Activated T-cell treated with anti-CD3 and anti-CD28 coated beads, Interleukin-2, amount 50 U/mL, for 24 hours (primary cell): Measurements from ENCODE around the gene SPTBN5.

ENCODE experiments used
- DNase-seq: peaks from one replicate; pipeline ENCODE4 v3.0.0-alpha.2; 2020
- H3K27ac Mint-ChIP-seq: 2 replicates; pipeline ENCODE4 v1.8.0; 2020; ENCODE audit warnings: mild to moderate bottlenecking, mixed read lengths
- H3K27me3 Mint-ChIP-seq: 2 replicates; pipeline ENCODE4 v1.8.0; 2020; ENCODE audit warnings: mixed read lengths
- H3K36me3 Mint-ChIP-seq: 2 replicates; pipeline ENCODE4 v1.8.0; 2020; ENCODE audit warnings: low read depth, mixed read lengths
- H3K4me1 Mint-ChIP-seq: 2 replicates; pipeline ENCODE4 v1.8.0; 2020; ENCODE audit warnings: low read depth, mixed read lengths
- H3K4me3 Mint-ChIP-seq: 2 replicates; pipeline ENCODE4 v1.8.0; 2020; ENCODE audit warnings: mild to moderate bottlenecking, moderate library complexity, mixed read lengths
- H3K9me3 Mint-ChIP-seq: 2 replicates; pipeline ENCODE4 v1.8.0; 2020; ENCODE audit warnings: mixed read lengths

The SPTBN5 gene

DNA sequence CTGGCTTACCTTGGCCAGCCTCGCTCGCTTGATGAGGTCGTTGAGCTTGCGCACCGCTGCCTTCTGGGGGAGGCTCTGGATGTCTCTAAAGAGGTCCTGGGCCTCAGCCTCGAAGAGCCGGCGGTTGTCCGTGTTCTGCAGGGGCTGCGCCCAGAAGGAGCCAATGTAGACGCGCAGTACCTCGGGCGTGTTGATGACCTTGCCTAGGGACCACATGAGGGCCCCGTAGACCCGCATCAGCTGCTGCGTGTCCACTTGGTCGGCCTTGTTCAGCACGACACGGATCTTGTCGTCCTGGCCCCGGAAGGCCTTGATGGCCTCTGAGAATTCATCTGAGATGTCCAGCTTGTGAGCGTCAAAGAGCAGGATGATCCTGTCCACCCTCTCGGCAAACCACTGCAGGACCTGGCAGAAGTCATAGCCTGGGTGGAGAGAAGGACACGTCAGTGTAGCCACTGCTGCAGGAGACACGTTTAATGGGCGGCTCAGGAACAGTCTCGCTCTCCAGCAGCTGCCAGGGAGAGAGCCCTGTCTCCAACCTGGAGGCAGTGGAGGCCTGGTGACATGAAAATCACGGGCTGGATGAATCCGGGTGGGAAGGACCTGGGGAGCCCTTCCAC lies 25.5 kb upstream of the SPTBN5 start:
- Mint-ChIP-seq H3K27ac (no peak overlapping the region), H3K4me3 (no peak overlapping the region), H3K27me3 (no peaks in the 10 kb centered on the region), H3K4me1 (peaks cover 14% of the 10 kb centered on the region), H3K36me3 (peaks cover 84% of the 10 kb centered on the region), H3K9me3 (no peaks in the 10 kb centered on the region)
- no peak for DNase-seq

DNA sequence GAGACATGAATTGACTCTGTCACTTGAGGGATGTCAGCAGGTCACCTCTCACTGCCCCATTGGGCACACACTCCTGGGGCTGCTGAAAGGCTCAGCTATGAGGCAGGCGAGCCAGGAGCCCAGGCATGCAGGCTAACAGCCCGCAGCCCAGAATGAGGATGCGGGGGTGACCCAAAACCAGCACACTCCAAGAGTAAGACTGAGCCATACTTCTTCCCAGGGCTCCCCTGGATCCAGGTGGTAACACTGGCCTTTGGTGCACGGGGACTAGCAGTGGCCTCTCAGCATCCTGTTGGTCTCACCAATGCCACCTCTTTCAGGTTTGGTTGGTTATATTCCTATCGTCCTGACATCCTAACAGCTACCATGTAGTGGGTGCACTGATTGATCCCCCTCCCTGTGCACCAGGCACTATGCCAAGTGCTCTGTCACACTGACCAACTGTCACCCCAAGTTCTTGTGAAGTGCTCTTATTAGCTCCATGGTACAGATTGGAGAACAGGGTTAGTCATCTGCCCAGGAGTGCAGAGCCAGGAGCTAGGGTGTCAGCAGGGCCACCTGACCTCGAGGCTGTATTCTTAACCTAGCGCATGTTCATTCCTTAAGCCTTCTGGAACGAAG lies 24.8 kb upstream of the SPTBN5 start:
- Mint-ChIP-seq H3K36me3 (peaks cover 85% of the 10 kb centered on the region), H3K27me3 (no peaks in the 10 kb centered on the region), H3K9me3 (no peaks in the 10 kb centered on the region), H3K4me3 (no peak overlapping the region), H3K27ac (no peak overlapping the region), H3K4me1 (peaks cover 14% of the 10 kb centered on the region)
- DNase-seq, result no peak

- Mint-ChIP-seq H3K27me3 (no peaks in the 10 kb centered on the region), H3K4me3 (no peak overlapping the region), H3K36me3 (peaks cover 83% of the 10 kb centered on the region), H3K9me3 (no peaks in the 10 kb centered on the region), H3K4me1 (peaks cover 14% of the 10 kb centered on the region), H3K27ac (peak overlapping the region; percentile 1)
- no peak for DNase-seq
These were observed 24.0 kb upstream of the SPTBN5 start for GRCh38 chr15:41917767-41918430.

DNA sequence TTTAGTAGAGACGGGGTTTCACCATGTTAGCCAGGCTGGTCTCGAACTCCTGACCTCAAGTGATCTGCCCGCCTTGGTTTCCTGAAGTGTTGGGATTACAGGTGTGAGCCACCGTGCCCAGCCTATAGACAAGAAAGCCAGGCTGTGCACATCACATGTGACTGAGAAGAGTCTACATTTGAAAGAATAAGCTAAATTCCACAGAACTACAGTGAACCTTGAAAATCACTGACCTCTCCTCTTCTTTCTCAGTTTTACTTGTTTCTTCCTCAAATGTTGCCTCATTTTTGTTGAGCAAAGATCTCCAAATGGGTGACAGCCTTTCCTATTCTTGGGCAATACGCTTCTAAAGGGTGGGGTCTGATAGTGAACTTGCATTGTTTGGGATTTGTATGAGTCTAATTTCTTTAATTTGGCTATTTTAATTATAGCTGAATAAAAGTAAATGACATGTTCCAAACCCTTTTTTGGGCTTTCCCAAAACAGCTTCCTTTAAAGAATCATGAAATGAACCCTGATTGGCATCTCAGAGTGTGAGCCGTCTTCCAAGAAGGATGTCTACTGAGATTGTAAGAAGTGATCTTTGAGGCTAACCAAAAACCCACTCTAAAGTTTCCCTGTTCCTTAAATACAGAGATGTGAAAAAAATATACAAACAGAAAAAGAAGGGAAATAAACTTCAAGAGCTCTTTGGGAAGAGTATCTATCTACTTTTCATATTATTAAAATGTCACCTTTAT lies 21.6 kb upstream of the SPTBN5 start:
- Mint-ChIP-seq H3K36me3 (peaks cover 81% of the 10 kb centered on the region), H3K4me3 (no peak overlapping the region), H3K4me1 (peaks cover 13% of the 10 kb centered on the region), H3K27ac (no peak overlapping the region), H3K27me3 (no peaks in the 10 kb centered on the region), H3K9me3 (no peaks in the 10 kb centered on the region)
- no peak for DNase-seq

DNA sequence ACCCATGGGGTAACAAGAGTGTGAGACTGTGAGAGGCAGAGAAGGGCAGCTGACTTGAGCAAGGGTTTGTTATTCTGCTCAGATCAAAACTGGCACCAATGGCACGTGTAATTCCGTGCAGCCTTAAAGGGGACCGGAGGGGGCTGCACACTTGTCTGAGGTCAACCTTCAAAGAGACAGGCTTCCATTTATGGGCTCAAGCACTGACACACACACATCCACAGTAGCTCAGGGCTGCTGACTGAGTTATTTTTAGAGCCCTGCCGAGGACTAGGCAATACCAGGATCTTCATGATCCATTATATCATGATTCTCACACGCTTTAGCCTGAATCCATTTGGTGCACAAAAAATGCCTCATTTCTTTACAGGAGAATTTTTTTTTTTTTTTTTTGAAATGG lies 20.6 kb upstream of the SPTBN5 start:
- Mint-ChIP-seq H3K36me3 (peaks cover 77% of the 10 kb centered on the region), H3K4me3 (no peak overlapping the region), H3K27me3 (no peaks in the 10 kb centered on the region), H3K9me3 (no peaks in the 10 kb centered on the region), H3K27ac (no peak overlapping the region), H3K4me1 (peaks cover 13% of the 10 kb centered on the region)
- DNase-seq, result no peak

DNA sequence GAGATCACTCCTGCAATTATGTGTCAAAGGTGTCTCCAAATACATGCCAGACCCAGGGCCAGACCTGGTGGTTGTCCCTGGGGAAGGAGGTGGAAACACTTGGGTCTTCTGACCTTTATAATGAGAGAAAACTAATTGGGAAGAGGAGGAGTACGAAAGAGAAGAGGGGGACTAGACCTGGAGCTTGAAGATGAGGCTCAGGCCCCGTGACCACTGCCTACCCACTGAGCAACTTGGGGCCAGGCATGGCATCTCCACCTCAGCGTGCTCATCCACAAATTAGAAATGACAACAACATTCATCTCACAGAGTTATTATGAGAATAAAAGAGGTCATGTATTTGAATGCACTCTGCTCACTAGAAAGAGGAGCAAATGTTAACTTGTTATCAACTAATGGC lies 19.4 kb upstream of the SPTBN5 start:
- Mint-ChIP-seq H3K27me3 (no peaks in the 10 kb centered on the region), H3K4me3 (no peak overlapping the region), H3K36me3 (peaks cover 77% of the 10 kb centered on the region), H3K27ac (no peak overlapping the region), H3K4me1 (peaks cover 13% of the 10 kb centered on the region), H3K9me3 (no peaks in the 10 kb centered on the region)
- no peak for DNase-seq

- Mint-ChIP-seq H3K27me3 (no peaks in the 10 kb centered on the region), H3K4me3 (no peak overlapping the region), H3K4me1 (peaks cover 6% of the 10 kb centered on the region), H3K9me3 (no peaks in the 10 kb centered on the region), H3K27ac (peak overlapping the region; percentile 77), H3K36me3 (peaks cover 78% of the 10 kb centered on the region)
- no peak for DNase-seq
These were observed 18.0 kb upstream of the SPTBN5 start for GRCh38 chr15:41911691-41912345.

GRCh38 chr15:41908736-41909461 lies 15.0 kb upstream of the SPTBN5 start:
- Mint-ChIP-seq H3K4me3 (no peak overlapping the region), H3K27ac (no peak overlapping the region), H3K9me3 (no peaks in the 10 kb centered on the region), H3K4me1 (peaks cover 9% of the 10 kb centered on the region), H3K27me3 (no peaks in the 10 kb centered on the region), H3K36me3 (peaks cover 78% of the 10 kb centered on the region)
- DNase-seq, result no peak

DNA sequence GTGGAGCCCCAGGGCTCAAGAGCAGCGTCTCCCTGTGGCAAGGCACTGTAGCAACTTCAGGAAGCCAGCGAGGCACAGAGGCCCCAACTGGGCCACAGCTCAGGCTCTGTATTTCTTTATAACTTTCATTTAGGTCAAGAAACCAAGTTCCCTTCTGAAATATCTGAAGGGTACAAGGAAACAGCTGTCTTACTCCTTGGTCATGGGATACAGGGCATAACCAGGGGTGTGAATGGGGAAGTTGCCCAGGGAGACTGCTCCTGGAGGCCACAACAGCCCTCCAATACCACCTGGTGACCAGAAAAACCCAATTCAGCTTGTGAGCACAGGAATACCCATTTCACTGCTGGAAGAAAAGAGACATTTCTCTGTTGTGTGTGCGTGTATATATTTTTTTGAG lies 13.3 kb upstream of the SPTBN5 start:
- Mint-ChIP-seq H3K27ac (no peak overlapping the region), H3K9me3 (no peaks in the 10 kb centered on the region), H3K4me3 (no peak overlapping the region), H3K4me1 (peaks cover 9% of the 10 kb centered on the region), H3K36me3 (peaks cover 71% of the 10 kb centered on the region), H3K27me3 (no peaks in the 10 kb centered on the region)
- no peak for DNase-seq

- DNase-seq, result no peak
- H3K36me3 Mint-ChIP-seq, result peaks cover 65% of the 10 kb centered on the region
- no peaks in the 10 kb centered on the region for H3K9me3 Mint-ChIP-seq
- H3K27ac Mint-ChIP-seq, result no peak overlapping the region
- peaks cover 9% of the 10 kb centered on the region for H3K4me1 Mint-ChIP-seq
- H3K27me3 Mint-ChIP-seq, result no peaks in the 10 kb centered on the region
- no peak overlapping the region for H3K4me3 Mint-ChIP-seq
These were observed 12.8 kb upstream of the SPTBN5 start for GRCh38 chr15:41906608-41907007.

- DNase-seq, result no peak
- no peaks in the 10 kb centered on the region for H3K9me3 Mint-ChIP-seq
- H3K4me3 Mint-ChIP-seq, result no peak overlapping the region
- peak overlapping the region; percentile 55 for H3K27ac Mint-ChIP-seq
- peaks cover 72% of the 10 kb centered on the region for H3K36me3 Mint-ChIP-seq
- H3K4me1 Mint-ChIP-seq, result peaks cover 9% of the 10 kb centered on the region
- H3K27me3 Mint-ChIP-seq, result no peaks in the 10 kb centered on the region
These were observed 11.4 kb upstream of the SPTBN5 start for GRCh38 chr15:41905036-41905793.

GRCh38 chr15:41904541-41905005 lies 10.7 kb upstream of the SPTBN5 start:
- Mint-ChIP-seq H3K4me1 (peaks cover 9% of the 10 kb centered on the region), H3K27ac (peak overlapping the region; percentile 40), H3K4me3 (no peak overlapping the region), H3K9me3 (no peaks in the 10 kb centered on the region), H3K36me3 (peaks cover 75% of the 10 kb centered on the region), H3K27me3 (no peaks in the 10 kb centered on the region)
- DNase-seq, result peak; percentile 78

- H3K27ac Mint-ChIP-seq, result no peak overlapping the region
- H3K4me3 Mint-ChIP-seq, result no peak overlapping the region
- peaks cover 9% of the 10 kb centered on the region for H3K4me1 Mint-ChIP-seq
- no peaks in the 10 kb centered on the region for H3K9me3 Mint-ChIP-seq
- no peaks in the 10 kb centered on the region for H3K27me3 Mint-ChIP-seq
- peaks cover 74% of the 10 kb centered on the region for H3K36me3 Mint-ChIP-seq
- DNase-seq, result no peak
These were observed 9.9 kb upstream of the SPTBN5 start for GRCh38 chr15:41903782-41904181.
